Measurements from ENCODE around the gene GPR132. TPM values are rescaled to one million over a fixed set of nuclear protein-coding genes. Genes with fewer than 3 reads are reported as not detected.
A peak's percentile ranks its signal among the peaks of the same experiment; 100 is the strongest.

Gene GPR132
- total and polyA plus RNA-seq, 10 of the 15 experiments (the other 5 are each of a cell fraction or from before 2014, with no cell fraction given), result 1.9 to 49.3 (median 20.4) TPM

GRCh38 chr14:105062048-105062433 is 3.2 kb downstream of the GPR132 start (continued):
- TF ChIP-seq PRDM15 (CRISPR knock-in tag; IDR thresholded peaks at IDR 0.05) (no peak), SREBF2 (IDR thresholded peaks at IDR 0.05; ENCODE audit: low read length) (no peak), NFIC (IDR thresholded peaks at IDR 0.05; ENCODE audit: low read depth, low read length) (no peak), HDGF (IDR thresholded peaks at IDR 0.05) (0 out of 2 replicates have a peak, but pooled peaks have one; percentile 73), ESRRA (IDR thresholded peaks at IDR 0.05; ENCODE audit: low read length) (no peak), MEF2A (IDR thresholded peaks at IDR 0.05; ENCODE audit: insufficient read depth, low read depth, low read length) (no peak), POLR2A (IDR thresholded peaks at IDR 0.05; ENCODE audit: low read depth, low read length) (peak; percentile 42; the same call in 1 of the 2 replicates), WRNIP1 (IDR thresholded peaks at IDR 0.05; ENCODE audit: borderline replicate concordance, low read depth, low read length) (no peak), KLF5 (IDR thresholded peaks at IDR 0.05; ENCODE audit: partially characterized antibody) (no peak), NBN (IDR thresholded peaks at IDR 0.05) (no peak)
